MM.1S (cell line): ENCODE measurements around the gene SEMA3D.

Experiments
- EZH2 ChIP-seq: fragments of 300-600 bp; sonication (generic); optimal IDR thresholded peaks from 2 replicates; pipeline ENCODE3; 2017; ENCODE audit warnings: low read depth, mild to moderate bottlenecking, antibody characterized with exemption, low read length, mixed read lengths
- EZH2phosphoT487 ChIP-seq: fragments of 300-600 bp; sonication (generic); IDR thresholded peaks from 2 replicates; pipeline ENCODE4 v1.6.1; 2018; ENCODE audit warnings: antibody characterized with exemption, low read length
- TF ChIP-seq, protein P1 (sequence below): fragments of 300-600 bp; sonication (generic); IDR thresholded peaks from 2 replicates; pipeline ENCODE4 v1.5.1; 2016; ENCODE audit warnings: antibody characterized with exemption, low read length, mixed read lengths

DNA sequence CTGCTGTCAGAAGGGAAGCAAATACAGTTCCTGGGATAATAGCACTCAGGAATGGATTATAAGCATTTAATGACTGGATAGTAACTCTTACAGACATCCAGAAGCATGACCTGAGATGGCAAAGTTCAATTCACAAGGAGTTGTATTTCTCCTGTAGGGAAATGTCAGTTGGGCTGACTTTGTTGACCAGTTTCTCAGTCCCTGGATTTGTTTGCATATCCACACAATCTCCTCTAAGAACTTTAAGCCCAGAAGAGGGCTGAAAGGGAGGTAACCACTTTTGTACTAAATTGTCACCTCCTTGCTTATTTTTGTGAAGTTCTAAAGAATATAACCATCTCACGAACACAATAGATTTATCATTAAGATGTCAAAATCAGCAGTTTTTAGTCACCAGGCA, 140.3 kb downstream of the SEMA3D start:
- TF ChIP-seq, protein P1, sequence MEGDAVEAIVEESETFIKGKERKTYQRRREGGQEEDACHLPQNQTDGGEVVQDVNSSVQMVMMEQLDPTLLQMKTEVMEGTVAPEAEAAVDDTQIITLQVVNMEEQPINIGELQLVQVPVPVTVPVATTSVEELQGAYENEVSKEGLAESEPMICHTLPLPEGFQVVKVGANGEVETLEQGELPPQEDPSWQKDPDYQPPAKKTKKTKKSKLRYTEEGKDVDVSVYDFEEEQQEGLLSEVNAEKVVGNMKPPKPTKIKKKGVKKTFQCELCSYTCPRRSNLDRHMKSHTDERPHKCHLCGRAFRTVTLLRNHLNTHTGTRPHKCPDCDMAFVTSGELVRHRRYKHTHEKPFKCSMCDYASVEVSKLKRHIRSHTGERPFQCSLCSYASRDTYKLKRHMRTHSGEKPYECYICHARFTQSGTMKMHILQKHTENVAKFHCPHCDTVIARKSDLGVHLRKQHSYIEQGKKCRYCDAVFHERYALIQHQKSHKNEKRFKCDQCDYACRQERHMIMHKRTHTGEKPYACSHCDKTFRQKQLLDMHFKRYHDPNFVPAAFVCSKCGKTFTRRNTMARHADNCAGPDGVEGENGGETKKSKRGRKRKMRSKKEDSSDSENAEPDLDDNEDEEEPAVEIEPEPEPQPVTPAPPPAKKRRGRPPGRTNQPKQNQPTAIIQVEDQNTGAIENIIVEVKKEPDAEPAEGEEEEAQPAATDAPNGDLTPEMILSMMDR, result no peak
- TF ChIP-seq EZH2 (no peak), EZH2phosphoT487 (no peak)
